Activated naive CD4-positive, alpha-beta T cell treated with Interleukin-2 at 50 U/mL for 16 hours (primary cell): Measurements from ENCODE around the gene STK17A.

Experiments
- DNase-seq: peaks from one replicate; pipeline ENCODE4 v3.0.0-alpha.2; 2020

Gene STK17A

GRCh38 chr7:43582503-43583423 is at the start of gene STK17A:
STK17A (plus strand) TSS chr7:43583108; CDS start chr7:43583244, 136 bp downstream.
- DNase-seq, result peak; percentile 94

- DNase-seq, result no peak
These were observed 49.0 kb upstream of the STK17A start for GRCh38 chr7:43533801-43534479.

- DNase-seq, result no peak
These were observed 47.9 kb upstream of the STK17A start for GRCh38 chr7:43535031-43535451.

- no peak for DNase-seq
These were observed 46.9 kb upstream of the STK17A start for GRCh38 chr7:43535810-43536585.

GRCh38 chr7:43536773-43537172 is 46.1 kb upstream of the STK17A start:
- DNase-seq, result no peak

GRCh38 chr7:43537765-43538403 is 45.0 kb upstream of the STK17A start:
- DNase-seq, result no peak

- DNase-seq, result no peak
These were observed 44.5 kb upstream of the STK17A start for GRCh38 chr7:43538404-43538771.

- DNase-seq, result no peak
These were observed 42.4 kb upstream of the STK17A start for GRCh38 chr7:43540471-43540870.

- no peak for DNase-seq
These were observed 40.2 kb upstream of the STK17A start for GRCh38 chr7:43542716-43543115.

- no peak for DNase-seq
These were observed 36.7 kb upstream of the STK17A start for GRCh38 chr7:43546231-43546630.

- no peak for DNase-seq
These were observed 32.5 kb upstream of the STK17A start for GRCh38 chr7:43550427-43550826.

GRCh38 chr7:43552122-43552521 is 30.8 kb upstream of the STK17A start:
- no peak for DNase-seq

GRCh38 chr7:43553999-43554398 is 28.9 kb upstream of the STK17A start:
- DNase-seq, result no peak

GRCh38 chr7:43554423-43554822 is 28.5 kb upstream of the STK17A start:
- DNase-seq, result no peak

GRCh38 chr7:43557831-43558495 is 24.9 kb upstream of the STK17A start:
- DNase-seq, result no peak

- DNase-seq, result no peak
These were observed 23.6 kb upstream of the STK17A start for GRCh38 chr7:43559171-43559945.

- no peak for DNase-seq
These were observed 23.0 kb upstream of the STK17A start for GRCh38 chr7:43559946-43560335.

GRCh38 chr7:43560742-43561330 is 22.1 kb upstream of the STK17A start:
- DNase-seq, result no peak

- no peak for DNase-seq
These were observed 20.5 kb upstream of the STK17A start for GRCh38 chr7:43562383-43562782.

GRCh38 chr7:43565786-43566185 is 17.1 kb upstream of the STK17A start:
- DNase-seq, result no peak

GRCh38 chr7:43568529-43568928 is 14.4 kb upstream of the STK17A start:
- DNase-seq, result no peak
